Stomach (tissue), 9 donors: ENCODE results near the gene TM4SF4. TPM values are rescaled to one million over a fixed set of nuclear protein-coding genes. Genes with fewer than 3 reads are reported as not detected.

ENCODE experiments used
- DNase-seq, 2 donors: peaks; one replicate each; pipeline versions ENCODE4 v3.0.0 to v3.0.0-alpha.2; 2013 to 2019
- H3K27ac ChIP-seq, 5 donors: fragments of 200-600 bp in 4 of 5; sonication (generic) in 4 of 5; one replicate each; pipeline ENCODE4 v1.5.1; 2013 to 2019; ENCODE audit warnings: mild to moderate bottlenecking in 1 of 5, moderate library complexity in 1 of 5
- H3K27me3 ChIP-seq, 3 donors: fragments of 200-600 bp; sonication (generic); one replicate each; pipeline ENCODE4 v1.5.1; 2017 to 2019; ENCODE audit warnings: mixed run types in 1 of 3
- H3K36me3 ChIP-seq, 4 donors: fragments of 200-600 bp; sonication (generic); 1 replicate in 3 of 4; 2 replicates in 1 of 4; pipeline ENCODE4 v1.5.1; 2016 to 2019
- H3K4me1 ChIP-seq, 4 donors: fragments of 200-600 bp; sonication (generic); one replicate each; pipeline ENCODE4 v1.5.1; 2016 to 2019
- H3K4me3 ChIP-seq, 4 donors: fragments of 200-600 bp; sonication (generic) in 3 of 4; one replicate each; pipeline ENCODE4 v1.5.1; 2016 to 2019; ENCODE audit warnings: mild to moderate bottlenecking in 1 of 4
- H3K9me3 ChIP-seq, 4 donors: fragments of 200-600 bp; sonication (generic); one replicate each; pipeline ENCODE4 v1.5.1; 2016 to 2019
- EP300 ChIP-seq: sonication (generic); formaldehyde crosslinking; IDR thresholded peaks from one replicate; pipeline ENCODE4 v1.6.1; 2017; ENCODE audit warnings: antibody characterized with exemption
- POLR2A ChIP-seq, 4 donors: fragments of 450-650 bp; IDR thresholded peaks; one replicate each; pipeline ENCODE4 v1.6.1; 2016; ENCODE audit warnings: antibody characterized with exemption in 4 of 4, control low read depth in 2 of 4, mild to moderate bottlenecking in 1 of 4, moderate library complexity in 1 of 4
- POLR2AphosphoS5 ChIP-seq, 3 donors: sonication (generic); formaldehyde crosslinking; IDR thresholded peaks; one replicate each; pipeline ENCODE4 v1.6.1; 2016; ENCODE audit warnings: antibody characterized with exemption in 3 of 3
- WGBS, 5 donors: extraction: QIAGEN DNeasy Blood & Tissue Kit in 3 of 5; methylation state at CpG; one replicate each; pipeline versions ENCODE4 v1.1.5 to v1.1.7; 2013 to 2018; 5-methylcytosine and 5-hydroxymethylcytosine counted together
- intact Hi-C: fragments of 100-400 bp; cut with DNase I; formaldehyde crosslinking; loops from one replicate; pipeline ENCODE4 v1.15.1; 2023; ENCODE audit warnings: low total_unique reads
- polyA plus RNA-seq, 3 donors: library from polyadenylated mRNA; stranded (reverse); fragments of 200-250 nt; gene quantifications; one replicate each; pipeline ENCODE4 v1.2.3, GENCODE V29; 2013
- total RNA-seq, 5 donors: library from RNA; depleted of rRNA; stranded (reverse); fragments of >200 nt; gene quantifications; one replicate each; pipeline versions ENCODE4 v1.1.0 to v1.2.3, GENCODE V29; 2014 to 2016
- TF ChIP-seq, protein P1 (sequence below), 7 experiments: fragments of 450-650 bp in 4 of 7; fragments of 200-600 bp in 3 of 7; sonication (generic) in 3 of 7; IDR thresholded peaks; one replicate each; pipeline ENCODE4 v1.5.1; 2016 to 2019; ENCODE audit warnings: antibody characterized with exemption in 7 of 7, control low read depth in 2 of 7, mild to moderate bottlenecking in 1 of 7
- donor health status: healthy with polysubstance abuse.
- donor health status: Bipolar disorder and iron deficiency.
- donor health status: healthy.

Gene TM4SF4
- total and polyA plus RNA-seq, 8 donors = 1.4 to 40.8 (median 9.9) TPM; not detected in 1

DNA sequence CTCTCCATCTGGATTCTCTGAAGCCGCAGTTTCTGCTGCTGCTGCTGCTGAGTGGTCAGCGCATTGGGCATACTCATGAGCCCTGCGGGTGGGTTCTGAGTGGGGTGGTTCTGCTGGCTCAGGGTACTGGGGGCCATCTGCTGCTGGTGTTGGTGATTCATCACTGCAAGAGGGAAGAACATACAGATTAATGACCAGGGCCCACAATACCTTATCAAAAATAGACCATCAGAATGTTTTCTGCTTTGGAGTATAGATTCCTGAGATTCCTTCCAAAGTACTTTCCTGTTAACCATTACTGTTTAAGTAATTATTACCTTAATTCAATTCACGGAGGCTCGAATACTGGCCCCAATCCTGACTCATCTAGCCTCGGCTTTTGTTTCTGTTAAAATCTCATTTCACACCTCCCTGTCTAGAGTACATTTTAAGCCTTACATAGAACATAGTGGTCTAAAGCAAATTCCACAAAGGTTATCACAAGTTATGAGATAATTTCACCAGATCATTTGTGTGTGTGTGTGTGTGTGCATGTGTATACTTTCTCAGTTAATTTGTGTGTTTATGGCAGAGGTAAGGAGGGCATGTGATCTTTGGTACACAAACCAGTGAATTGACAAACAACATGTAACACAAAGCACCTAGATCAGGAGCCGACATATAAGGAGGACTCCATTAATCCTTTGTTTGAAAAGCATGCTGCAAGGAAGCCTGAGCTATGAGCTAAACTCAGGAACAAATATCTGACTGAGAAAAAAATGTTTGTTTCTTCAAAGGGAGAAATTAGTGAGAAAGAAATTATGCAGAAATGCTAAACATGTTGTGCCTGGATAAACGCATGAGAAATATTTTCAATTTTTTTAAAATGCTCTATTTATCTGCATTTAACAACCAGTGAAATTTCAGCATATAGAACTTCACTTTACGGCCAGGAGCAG lies 68.1 kb downstream of the TM4SF4 start:
- H3K27me3 ChIP-seq = no peaks in the 10 kb centered on the region
- no peak overlapping the region for H3K4me3 ChIP-seq
- peaks cover 11 to 75% (median 41%) of the 10 kb centered on the region in 4 donors for H3K4me1 ChIP-seq
- DNase-seq = no peak
- peaks cover 0 to 15% (median 14%) of the 10 kb centered on the region in 4 donors for H3K36me3 ChIP-seq
- intact Hi-C loops = no loop called here
- H3K27ac ChIP-seq = peak overlapping the region in 3 of 5 donors; percentile 12 to 58 (median 42)
- H3K9me3 ChIP-seq = no peaks in the 10 kb centered on the region
- 62 to 77% (median 67%) methylated on average over 9 of the region's 9 CpGs for WGBS, 5 donors
- TF ChIP-seq, protein P1, sequence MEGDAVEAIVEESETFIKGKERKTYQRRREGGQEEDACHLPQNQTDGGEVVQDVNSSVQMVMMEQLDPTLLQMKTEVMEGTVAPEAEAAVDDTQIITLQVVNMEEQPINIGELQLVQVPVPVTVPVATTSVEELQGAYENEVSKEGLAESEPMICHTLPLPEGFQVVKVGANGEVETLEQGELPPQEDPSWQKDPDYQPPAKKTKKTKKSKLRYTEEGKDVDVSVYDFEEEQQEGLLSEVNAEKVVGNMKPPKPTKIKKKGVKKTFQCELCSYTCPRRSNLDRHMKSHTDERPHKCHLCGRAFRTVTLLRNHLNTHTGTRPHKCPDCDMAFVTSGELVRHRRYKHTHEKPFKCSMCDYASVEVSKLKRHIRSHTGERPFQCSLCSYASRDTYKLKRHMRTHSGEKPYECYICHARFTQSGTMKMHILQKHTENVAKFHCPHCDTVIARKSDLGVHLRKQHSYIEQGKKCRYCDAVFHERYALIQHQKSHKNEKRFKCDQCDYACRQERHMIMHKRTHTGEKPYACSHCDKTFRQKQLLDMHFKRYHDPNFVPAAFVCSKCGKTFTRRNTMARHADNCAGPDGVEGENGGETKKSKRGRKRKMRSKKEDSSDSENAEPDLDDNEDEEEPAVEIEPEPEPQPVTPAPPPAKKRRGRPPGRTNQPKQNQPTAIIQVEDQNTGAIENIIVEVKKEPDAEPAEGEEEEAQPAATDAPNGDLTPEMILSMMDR (IDR thresholded peaks at IDR 0.05) = no peak

DNA sequence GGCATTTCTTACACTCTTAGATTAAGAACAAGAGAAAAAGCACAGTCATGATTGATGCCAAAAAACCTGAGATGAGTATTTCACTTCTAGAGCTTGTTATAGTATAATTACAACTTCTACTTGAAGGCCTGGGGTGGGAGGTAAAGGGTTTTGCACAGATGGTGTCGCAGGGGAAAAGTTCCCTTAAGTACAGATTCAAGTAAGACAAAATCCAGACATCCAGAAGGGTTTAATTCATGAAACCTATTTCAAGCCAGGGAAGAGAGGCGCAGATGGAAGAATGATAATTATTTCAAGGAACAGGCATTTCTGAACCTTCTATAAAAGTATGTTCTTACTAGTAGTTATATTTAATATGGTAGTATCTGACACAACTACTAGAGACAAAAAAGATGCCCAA lies 70.6 kb downstream of the TM4SF4 start:
- H3K4me3 ChIP-seq = no peak overlapping the region
- peaks cover 20 to 75% (median 46%) of the 10 kb centered on the region in 4 donors for H3K4me1 ChIP-seq
- no peaks in the 10 kb centered on the region for H3K9me3 ChIP-seq
- H3K27ac ChIP-seq = peak overlapping the region in 1 of 5 donors; percentile 87
- no peaks in the 10 kb centered on the region for H3K27me3 ChIP-seq
- intact Hi-C loops = no loop called here
- no peak for DNase-seq
- WGBS, 5 donors = 84 to 98% (median 91%) methylated on average over 2 of the region's 2 CpGs
- TF ChIP-seq, protein P1 (IDR thresholded peaks at IDR 0.05) = no peak
- TF ChIP-seq POLR2A (IDR thresholded peaks at IDR 0.05) = no peak
- no peak for TF ChIP-seq POLR2AphosphoS5 (IDR thresholded peaks at IDR 0.05)
- no peak for TF ChIP-seq EP300
- peaks cover 0 to 15% (median 14%) of the 10 kb centered on the region in 4 donors for H3K36me3 ChIP-seq

DNA sequence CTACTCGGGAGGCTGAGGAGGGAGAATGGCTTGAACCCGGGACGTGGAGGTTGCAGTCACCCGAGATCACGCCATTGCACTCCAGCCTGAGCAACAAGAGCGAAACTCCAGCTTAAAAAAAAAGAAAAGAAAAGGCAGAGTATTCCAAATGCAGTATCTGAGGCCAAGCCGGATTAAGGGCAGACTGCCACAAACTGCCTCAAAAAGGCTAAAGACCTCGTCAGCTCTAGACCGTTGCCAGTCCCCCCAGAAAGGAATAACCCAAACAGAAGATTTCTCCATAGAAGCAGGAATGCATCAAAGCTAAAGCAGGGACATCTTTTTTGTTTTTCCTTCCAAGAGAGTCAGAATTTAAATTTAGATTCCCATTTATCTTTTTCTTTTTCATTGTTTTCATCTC lies 72.9 kb downstream of the TM4SF4 start:
- H3K36me3 ChIP-seq = peaks cover 0 to under 1% (median 0%) of the 10 kb centered on the region in 4 donors
- 31 to 60% (median 39%) methylated on average over 9 of the region's 9 CpGs for WGBS, 5 donors
- H3K27me3 ChIP-seq = no peaks in the 10 kb centered on the region
- intact Hi-C loops = no loop called here
- H3K9me3 ChIP-seq = no peaks in the 10 kb centered on the region
- peak overlapping the region in 1 of 4 donors; percentile 7 for H3K4me3 ChIP-seq
- DNase-seq = peak in 1 of 2 donors; percentile 89
- peak overlapping the region; percentile 37 to 87 (median 75) for H3K27ac ChIP-seq
- peaks cover 16 to 55% (median 38%) of the 10 kb centered on the region in 4 donors for H3K4me1 ChIP-seq
- TF ChIP-seq EP300 (no peak), POLR2AphosphoS5 (IDR thresholded peaks at IDR 0.05) (peak in 2 of 3 donors; percentile 34 to 40)

DNA sequence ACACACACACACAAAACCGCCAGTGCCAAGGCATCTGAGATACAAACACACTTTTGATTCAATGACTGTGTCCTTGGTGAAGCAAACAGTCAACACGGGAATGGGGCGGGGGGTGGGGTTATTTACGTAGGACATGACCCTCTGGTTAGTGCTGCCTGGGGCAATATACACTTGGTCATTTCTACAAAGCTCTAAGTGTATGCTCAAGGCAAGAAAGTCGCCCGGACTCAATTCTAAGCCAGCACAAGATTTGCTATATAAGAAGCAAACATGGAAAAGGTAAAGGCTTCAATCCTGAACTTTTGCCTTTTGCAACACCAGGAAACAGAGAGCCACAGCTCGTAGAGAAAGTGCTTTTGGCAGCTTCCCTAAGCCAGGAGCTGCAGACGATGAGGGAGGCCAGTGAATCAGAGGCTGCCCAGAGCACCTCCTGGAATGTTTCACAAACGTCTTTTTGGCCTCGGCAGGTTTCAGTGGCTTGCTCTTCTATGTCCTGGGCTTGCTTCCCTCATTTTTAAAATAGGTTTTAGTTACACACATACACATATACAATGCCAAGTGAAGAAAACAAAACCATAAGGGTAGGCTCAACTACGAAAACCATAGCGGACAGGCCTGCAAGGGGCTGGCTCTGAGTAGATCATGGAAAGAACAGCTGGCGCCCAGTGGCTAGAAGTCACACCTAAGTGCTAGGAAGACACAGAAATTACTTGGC lies 73.6 kb downstream of the TM4SF4 start:
- Histone ChIP-seq H3K27ac (peak overlapping the region; percentile 69 to 87 (median 75)), H3K9me3 (no peaks in the 10 kb centered on the region), H3K36me3 (no peaks in the 10 kb centered on the region), H3K4me1 (peaks cover 16 to 55% (median 39%) of the 10 kb centered on the region in 4 donors), H3K4me3 (no peak overlapping the region), H3K27me3 (no peaks in the 10 kb centered on the region)
- 29 to 41% (median 34%) methylated on average over 13 of the region's 13 CpGs for WGBS, 5 donors
- peak; percentile 58 to 79 for DNase-seq
- intact Hi-C loops = no loop called here
- TF ChIP-seq, protein P1 (IDR thresholded peaks at IDR 0.05) = no peak
- TF ChIP-seq POLR2AphosphoS5 (IDR thresholded peaks at IDR 0.05) (peak; percentile 56 to 79 (median 58)), EP300 (peak; percentile 54)
